T-helper 22 cell (primary cell): ENCODE measurements around the gene COBL.

Experiments
- DNase-seq: peaks from one replicate; pipeline ENCODE4 v3.0.0-alpha.2; 2020; ENCODE audit warnings: low read depth

The COBL gene

GRCh38 chr7:51019891-51020870 is 296.4 kb downstream of the COBL start:
- no peak for DNase-seq

GRCh38 chr7:51019191-51019844 is 297.3 kb downstream of the COBL start:
- DNase-seq: no peak

- DNase-seq: no peak
These were observed 298.8 kb downstream of the COBL start for GRCh38 chr7:51017576-51018535.

GRCh38 chr7:51016546-51016945 is 300.1 kb downstream of the COBL start:
- DNase-seq: no peak

DNA sequence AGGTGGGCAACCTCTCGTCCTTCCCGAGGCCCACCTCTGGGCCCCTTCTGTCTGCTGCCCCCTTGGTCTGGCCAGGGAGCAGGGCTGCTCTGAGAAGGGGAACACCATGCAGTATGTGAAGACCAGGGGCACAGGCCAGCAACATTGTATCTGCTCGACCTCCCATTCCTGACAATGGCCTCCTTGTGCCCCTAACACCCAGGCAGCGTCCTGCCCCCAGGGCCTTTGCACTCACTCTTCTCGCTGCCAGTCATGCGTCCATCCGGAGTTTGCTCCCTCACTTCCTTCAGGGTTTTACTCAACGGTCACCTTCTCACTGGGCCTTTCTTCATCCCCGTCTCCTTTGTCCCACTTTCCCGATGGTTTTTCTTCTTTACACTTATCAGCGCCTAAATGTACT is 301.0 kb downstream of the COBL start:
- no peak for DNase-seq

- DNase-seq: no peak
These were observed 301.8 kb downstream of the COBL start for GRCh38 chr7:51014811-51015210.

GRCh38 chr7:51013861-51014511 is 302.6 kb downstream of the COBL start:
- no peak for DNase-seq

DNA sequence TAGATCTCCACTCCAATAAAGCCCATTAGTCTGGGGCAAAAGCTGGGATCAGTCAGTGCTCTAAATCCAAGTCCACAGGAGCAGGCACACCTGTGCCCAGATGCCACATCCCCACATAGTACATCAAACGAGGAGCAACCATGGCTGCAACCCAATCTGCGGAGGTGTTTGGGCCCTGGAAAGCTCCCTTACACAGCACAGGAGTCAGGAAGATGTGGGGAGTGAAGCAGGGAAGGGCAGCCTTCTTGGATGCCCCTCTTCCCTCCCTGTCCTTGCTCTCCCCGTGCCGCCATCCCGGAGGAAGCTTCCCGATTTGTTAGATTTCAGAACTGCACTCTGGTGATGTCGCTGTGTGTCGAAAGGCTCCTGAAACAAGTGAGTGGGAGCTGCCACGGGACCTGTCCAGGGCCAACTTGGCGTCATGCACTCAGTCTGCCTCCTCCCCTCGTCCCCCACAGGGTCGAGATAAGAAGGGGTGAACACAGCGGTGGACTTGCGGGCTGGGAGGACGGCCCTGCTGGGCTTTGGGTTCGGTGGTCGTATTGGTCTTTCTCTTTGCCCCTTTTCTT is 303.3 kb downstream of the COBL start:
- DNase-seq: no peak

GRCh38 chr7:51012569-51013217 is 303.9 kb downstream of the COBL start:
- DNase-seq: no peak

DNA sequence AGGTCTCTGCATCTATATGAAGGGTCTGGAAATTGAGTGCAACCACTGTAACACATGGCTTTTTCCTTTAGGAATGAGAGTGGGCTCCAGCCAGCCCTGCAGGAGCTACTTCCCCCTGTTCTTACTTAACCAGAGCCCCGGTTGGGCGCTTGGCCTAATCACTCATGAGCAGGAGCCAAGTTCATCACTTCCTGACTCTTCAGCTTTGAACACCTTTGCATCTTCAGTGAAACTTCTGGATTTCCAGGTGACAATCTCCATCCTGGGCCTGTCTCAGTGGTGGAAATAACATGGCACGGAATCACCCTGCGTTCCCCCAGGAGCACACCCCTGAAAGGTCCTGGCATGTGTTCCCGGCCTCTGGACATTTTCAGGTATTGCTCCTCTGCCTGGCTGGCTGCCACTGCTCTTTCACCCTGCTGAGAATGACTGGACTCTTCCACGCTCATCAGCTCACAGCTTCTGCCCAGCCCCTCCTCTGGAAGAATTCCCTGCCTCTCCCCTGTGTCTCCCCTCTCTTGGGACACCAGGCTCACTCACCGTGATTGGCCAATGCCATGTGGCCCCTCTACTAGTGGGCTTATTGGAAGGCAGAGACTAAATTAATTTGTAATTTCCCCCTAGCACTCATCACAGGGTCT is 304.8 kb downstream of the COBL start:
- no peak for DNase-seq

DNA sequence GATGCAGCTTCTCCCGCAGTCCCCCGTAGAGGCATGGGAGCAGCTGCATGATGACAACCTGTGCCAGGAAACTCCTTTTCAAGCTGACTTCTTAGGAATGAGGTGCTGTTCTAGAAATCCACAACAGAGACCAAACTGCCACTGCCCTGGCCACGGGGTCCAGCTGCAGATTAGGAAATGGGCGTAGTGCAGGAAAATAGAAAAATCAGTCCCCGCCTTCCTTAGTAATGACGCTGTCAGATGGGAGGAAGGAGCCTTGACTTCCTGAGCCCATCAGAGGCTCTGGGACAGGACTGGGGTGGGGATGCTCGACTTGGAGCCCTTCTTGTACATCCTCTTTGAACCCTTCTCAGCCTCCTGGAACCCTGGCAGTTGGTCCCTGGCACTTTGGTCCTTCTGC is 306.1 kb downstream of the COBL start:
- no peak for DNase-seq

GRCh38 chr7:51009716-51010496 is 306.7 kb downstream of the COBL start:
- no peak for DNase-seq

DNA sequence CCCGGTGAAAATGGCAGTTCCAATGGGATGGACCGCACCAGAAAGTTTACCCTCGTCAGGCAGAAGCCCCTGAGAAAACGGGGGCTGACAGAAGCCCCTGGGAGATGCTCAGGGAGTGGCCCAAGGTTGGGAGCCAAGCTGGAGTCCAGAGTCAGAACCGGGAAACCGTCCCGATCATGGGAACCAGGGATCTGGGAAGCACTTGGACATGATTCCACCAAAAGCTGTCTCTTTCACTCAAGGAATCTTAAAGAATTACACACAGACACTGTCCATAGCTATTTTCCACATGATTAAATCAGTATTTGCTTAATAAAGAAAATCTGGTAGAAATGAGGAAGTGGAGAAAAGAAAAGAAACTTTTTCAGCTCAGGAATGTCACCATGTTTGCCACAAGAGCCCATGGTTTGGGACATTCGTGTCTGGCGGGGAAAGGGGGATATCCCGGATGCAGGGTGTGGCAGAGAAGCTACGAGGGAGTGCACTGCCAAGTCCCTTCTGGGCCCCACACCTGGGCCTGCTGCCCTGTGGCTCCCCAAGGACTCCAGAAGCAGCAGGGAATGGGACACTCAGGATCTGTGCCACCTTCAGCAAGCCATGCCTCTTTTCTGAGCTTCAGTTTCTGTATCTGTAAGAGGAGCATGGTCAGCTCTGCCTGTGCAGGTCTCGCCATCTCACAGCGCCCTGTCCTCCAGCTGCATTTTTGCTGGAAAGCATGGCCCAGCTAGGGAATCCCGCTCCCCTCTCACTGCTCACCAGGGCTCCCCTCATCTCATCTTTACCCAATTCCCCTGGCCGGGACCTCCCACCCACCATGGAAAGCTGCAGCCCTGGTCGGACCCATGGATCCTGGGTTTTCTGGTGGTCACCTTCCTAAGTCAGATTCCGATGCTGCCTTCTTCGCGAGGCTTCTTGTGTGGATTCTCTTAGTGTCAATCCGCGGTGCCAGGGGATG is 308.8 kb downstream of the COBL start:
- no peak for DNase-seq

DNA sequence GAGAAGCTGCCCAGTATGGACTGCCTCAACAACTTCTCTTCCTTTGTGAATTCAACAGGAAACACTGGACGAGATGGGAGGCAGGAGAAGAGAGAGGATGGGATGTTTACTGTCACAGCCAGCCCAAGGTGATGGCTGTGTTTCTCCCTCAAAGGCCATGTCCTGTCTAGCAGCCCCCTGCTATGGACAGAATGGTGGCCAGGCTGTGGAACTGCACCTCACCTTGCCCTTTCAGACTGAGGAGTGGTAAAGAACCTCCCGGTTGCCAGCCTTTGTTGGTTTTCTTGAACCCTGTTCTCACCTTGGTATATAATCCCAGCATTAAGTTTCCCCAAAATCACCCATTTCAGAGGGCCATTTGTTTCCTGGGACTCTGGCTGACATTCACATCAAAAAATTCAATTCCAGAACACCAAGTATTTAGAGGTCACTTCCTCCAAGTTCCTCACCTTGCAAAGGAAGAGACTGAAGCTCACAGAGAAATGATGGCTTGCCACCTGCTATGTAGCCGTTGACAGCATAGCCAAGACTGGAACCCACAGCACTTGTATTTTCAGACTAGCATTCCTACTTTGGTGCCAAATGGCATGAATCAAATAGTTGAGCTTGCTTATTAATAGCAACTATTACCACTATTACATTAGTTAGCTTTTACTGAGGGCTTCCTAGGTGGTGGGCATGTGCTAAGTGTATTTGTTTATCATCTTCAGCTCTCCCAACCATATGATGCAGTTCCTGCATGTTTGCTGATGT is 309.9 kb downstream of the COBL start:
- DNase-seq: no peak

DNA sequence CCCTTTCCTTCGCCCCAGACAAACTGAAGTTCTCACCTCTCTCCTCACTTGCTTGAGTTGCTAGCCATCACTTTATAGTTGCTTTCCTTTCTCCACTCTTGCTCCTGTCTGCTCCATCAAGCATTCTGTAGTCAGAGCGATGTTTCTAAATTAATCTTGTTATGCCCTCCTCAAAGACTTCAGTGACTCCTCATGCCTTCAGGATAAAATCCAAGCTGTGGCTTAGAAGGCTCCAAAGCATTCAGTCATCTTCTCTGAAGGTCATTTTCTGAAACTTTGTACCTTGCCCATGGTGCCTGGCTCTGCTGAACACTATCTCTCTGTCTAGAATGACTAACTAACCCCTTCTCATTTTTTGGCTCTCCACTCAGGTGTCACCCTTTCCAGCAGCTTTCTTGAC is 311.5 kb downstream of the COBL start:
- no peak for DNase-seq

- DNase-seq: no peak
These were observed 315.7 kb downstream of the COBL start for GRCh38 chr7:51000956-51001355.

DNA sequence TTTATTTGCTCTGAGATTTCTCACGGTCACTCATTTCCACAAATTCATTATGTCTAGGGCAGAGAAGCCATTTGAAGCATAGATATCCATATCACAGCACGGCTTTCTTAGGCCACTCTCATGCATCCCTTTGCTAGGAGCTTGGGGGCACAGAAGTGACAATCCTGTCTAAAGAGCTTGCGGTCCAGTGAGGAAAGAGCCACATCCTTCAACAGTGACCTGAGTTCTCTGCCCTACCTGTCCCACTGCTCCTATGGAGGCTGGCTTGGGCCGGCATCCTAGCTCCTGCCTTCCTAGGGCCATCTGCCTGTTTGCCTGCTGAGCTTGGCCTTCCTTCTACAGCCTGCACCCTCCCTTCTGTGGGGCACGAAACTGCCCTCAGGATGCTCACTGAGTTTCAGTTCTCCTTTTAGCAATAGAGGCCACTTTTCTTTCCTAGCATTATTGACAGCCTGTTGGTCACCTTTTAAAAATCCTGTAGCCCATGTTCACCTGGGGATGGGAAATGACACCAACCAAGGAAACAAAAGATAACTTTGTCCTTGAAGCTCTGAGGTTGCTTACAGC is 321.8 kb downstream of the COBL start:
- DNase-seq: no peak
